ENCODE results near the gene OSGIN1. TPM values are rescaled to one million over a fixed set of nuclear protein-coding genes. Genes with fewer than 3 reads are reported as not detected.

The OSGIN1 gene
- total and polyA plus RNA-seq, 5 experiments from 2014 or later, result 0.26 to 2.2 (median 2.0) TPM; not detected in 2

DNA sequence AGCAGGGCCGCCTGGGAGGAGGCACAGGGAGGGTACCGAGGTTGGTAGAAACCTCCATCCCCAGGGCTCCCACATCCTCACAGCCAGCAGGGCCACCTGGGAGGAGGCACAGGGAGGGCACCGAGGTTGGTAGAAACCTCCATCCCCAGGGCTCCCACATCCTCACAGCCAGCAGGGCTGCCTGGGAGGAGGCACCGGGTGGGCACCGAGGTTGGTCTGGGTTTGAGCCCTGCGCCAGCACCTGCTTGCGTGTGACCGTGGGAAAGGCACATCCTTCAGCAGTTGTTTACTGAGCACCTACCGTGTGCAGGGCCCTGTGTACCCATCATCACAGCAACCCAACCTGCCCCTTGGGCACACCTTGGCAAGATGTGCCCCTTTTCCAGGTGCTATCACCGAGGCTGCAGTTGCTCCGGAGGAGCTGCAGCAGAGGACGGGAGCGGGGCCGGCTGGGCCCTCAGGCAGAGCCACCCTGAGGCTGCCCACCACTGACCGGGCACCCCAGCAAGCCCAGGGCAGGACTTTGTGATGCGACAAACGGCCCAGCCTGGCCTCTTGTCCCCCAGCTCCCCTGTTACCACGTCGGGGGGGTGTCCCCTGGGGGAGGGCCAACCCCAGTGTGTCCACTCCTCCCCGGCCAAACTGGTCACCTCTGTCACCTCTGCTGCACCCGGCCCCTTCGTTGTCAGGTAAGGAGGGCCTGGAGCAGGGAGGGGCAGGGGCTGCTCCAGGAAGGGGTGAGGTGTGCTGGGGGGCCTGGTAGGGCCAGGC lies 22.1 kb upstream of the OSGIN1 start:
- peaks cover 0 to 2% (median 0%) of the 10 kb centered on the region in 3 donors for H3K36me3 Mint-ChIP-seq
- no peak overlapping the region for H3K4me3 Mint-ChIP-seq
- peaks cover 0 to 4% (median 1%) of the 10 kb centered on the region in 4 donors for H3K4me1 Mint-ChIP-seq
- POLR2A ChIA-PET, result no interaction called here
- DNase-seq, result no peak
- ATAC-seq, result no peak
- no peaks in the 10 kb centered on the region for H3K9me3 Mint-ChIP-seq
- H3K27ac Mint-ChIP-seq, result no peak overlapping the region
- H3K27me3 Mint-ChIP-seq, result no peaks in the 10 kb centered on the region

DNA sequence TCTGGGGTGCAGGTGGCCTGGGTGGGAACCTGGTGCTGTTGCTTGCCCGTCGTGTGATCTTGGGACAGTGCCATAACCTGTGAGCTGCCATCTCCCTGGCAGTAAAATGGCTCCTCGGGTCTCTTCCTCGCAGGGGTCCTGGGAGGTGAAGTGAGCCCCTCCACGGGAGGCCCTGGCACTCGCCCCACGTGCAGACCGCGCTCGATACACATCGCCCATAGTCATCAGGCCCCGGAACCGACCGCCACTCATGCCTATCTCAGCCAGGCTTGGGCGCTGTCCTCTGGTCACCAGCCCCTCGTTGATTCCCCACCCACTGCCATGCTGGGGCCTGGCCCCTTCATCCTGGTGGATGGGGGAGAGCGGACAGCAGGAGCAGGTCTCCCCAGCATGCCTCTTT lies 21.5 kb upstream of the OSGIN1 start:
- ATAC-seq, result no peak

DNA sequence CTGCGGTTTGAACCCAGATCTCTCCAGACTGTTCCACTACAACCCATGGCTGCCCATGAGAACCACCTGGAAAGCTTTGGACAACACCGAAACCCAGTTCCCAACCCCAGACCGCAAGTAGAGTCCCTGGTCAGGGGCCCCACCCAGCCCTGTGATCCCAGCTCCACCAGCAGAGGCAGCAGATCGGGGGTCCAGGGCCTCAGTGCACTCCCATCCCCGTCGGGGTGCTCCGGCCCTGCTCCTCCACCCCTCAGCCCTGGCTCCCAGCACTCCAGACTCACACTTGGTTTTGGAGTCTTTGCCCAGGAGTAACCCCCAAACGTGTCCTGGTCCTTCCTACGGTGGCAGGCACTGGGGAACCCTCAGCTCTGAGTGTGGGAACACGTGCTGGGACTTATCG lies 20.7 kb upstream of the OSGIN1 start:
- H3K36me3 Mint-ChIP-seq, result peaks cover 0 to 2% (median 0%) of the 10 kb centered on the region in 3 donors
- peaks cover 0 to 4% (median 0%) of the 10 kb centered on the region in 4 donors for H3K4me1 Mint-ChIP-seq
- POLR2A ChIA-PET, result no interaction called here
- no peaks in the 10 kb centered on the region for H3K9me3 Mint-ChIP-seq
- no peak overlapping the region for H3K4me3 Mint-ChIP-seq
- ATAC-seq (no peak), DNase-seq (no peak)
- no peaks in the 10 kb centered on the region for H3K27me3 Mint-ChIP-seq
- no peak overlapping the region for H3K27ac Mint-ChIP-seq

More for the DNA sequence above, 21.5 kb upstream of the OSGIN1 start:
- POLR2A ChIA-PET, result no interaction called here
- no peaks in the 10 kb centered on the region for H3K27me3 Mint-ChIP-seq
- no peak overlapping the region for H3K27ac Mint-ChIP-seq
- H3K9me3 Mint-ChIP-seq, result no peaks in the 10 kb centered on the region
- no peak overlapping the region for H3K4me3 Mint-ChIP-seq
- peaks cover 0 to 2% (median under 1%) of the 10 kb centered on the region in 4 donors for H3K4me1 Mint-ChIP-seq
- no peak for DNase-seq
- peaks cover 0 to 2% (median 0%) of the 10 kb centered on the region in 3 donors for H3K36me3 Mint-ChIP-seq

DNA sequence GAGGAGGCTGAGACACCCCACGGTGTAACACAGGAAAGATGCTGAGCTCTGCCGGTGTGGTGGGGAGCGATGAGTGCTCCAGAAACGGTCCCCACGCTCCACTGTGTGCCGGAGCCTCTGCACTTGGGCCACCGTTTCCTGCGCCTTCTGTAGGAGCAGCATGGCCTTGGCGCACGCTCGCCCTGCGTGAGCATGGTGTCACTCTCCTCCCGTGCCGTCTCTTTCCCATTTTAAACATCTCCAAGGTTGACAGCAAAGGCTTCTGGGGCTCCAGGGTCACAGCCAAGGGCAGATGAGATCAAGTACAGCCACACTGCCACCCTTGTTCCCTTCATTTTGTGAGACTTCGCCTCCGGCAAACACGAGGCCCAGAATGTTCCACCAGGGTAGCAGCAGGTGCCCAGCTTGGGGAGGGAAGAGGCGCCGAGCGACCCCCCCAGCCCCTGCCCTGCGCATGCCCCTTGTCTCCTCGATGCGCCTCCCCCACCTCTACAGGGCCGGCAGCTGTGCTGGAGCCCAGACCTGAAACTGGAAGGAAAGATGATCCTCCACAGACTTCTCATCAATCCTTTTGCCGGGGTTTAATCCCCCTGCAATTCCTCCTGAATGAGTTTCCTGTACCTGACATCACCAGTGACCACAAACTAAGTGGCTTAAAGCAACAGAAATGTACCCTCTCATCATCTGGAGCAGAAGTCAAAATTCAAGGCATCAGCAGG lies 19.9 kb upstream of the OSGIN1 start:
- no peak overlapping the region for H3K4me3 Mint-ChIP-seq
- H3K4me1 Mint-ChIP-seq, result peaks cover 0 to 4% (median 0%) of the 10 kb centered on the region in 4 donors
- no peak for ATAC-seq
- POLR2A ChIA-PET, result no interaction called here
- H3K27me3 Mint-ChIP-seq, result no peaks in the 10 kb centered on the region
- H3K9me3 Mint-ChIP-seq, result no peaks in the 10 kb centered on the region
- no peak overlapping the region for H3K27ac Mint-ChIP-seq
- no peak for DNase-seq
- peaks cover 0 to 2% (median 0%) of the 10 kb centered on the region in 3 donors for H3K36me3 Mint-ChIP-seq

DNA sequence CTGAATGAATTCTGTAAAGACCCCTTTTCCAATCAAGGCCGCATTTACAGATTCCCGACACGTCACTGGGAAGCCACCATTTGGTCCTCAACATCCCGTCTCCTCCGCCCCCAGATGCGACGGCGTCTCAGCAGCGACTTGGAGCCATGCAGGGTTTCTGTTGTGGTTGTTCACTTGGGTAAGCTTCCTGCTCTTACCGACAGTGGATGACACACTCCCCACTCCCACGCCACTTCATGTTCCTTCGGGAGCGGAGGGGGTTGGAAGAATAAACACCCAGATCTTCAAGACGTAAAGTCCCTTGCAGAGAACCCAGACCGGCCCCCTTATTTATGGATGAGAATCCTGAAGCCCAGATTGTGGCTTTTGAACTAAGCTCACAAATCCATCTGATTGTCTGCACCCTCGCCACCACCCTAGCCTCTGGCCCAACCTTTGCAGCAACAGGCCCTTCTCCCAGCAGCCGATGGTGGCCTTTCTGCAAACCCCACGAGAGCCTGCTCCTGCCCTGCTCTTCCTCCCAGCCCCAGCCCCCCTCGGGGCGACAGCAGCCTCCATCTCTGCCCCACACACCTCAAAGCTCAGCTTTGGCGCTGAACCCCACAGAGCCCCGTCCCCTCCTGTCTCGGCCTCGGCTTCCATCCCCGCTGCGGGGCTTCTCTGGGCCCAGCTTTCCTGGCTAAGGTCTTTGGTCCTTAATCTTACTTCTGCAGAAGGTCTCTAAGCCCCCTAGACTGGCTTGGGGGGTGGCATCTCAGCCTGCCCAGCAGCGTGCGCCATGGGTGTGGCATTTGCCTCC lies 19.0 kb upstream of the OSGIN1 start:
- ATAC-seq, result no peak
- Mint-ChIP-seq H3K36me3 (peaks cover 0 to 2% (median 0%) of the 10 kb centered on the region in 3 donors), H3K9me3 (no peaks in the 10 kb centered on the region), H3K27me3 (peaks cover 0 to 2% (median 0%) of the 10 kb centered on the region in 5 donors), H3K4me3 (no peak overlapping the region), H3K27ac (peak overlapping the region in 3 of 10 donors; percentile 34 to 68 (median 48)), H3K4me1 (peaks cover 0 to 4% (median under 1%) of the 10 kb centered on the region in 4 donors)
- POLR2A ChIA-PET, result no interaction called here
- DNase-seq, result no peak

DNA sequence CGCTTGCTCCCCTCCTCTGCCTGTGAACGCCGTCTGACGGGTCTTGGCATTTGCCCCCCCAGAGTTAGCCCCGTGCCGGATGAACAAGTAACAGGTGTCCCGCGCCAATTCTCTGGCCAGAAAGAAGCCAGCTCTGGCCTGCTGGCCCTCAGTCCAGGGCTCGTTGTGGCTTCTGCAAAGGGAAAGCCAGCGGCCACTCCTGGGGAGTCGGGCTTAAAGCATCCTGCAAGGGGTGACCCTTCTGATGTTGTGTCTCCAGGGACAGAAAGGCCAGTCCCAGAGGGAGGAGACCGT lies 18.4 kb upstream of the OSGIN1 start:
- peaks cover 0 to 9% (median 5%) of the 10 kb centered on the region in 4 donors for H3K4me1 Mint-ChIP-seq
- DNase-seq (no peak), ATAC-seq (no peak)
- peaks cover 0 to 2% (median 0%) of the 10 kb centered on the region in 3 donors for H3K36me3 Mint-ChIP-seq
- H3K27ac Mint-ChIP-seq, result peak overlapping the region in 1 of 10 donors; percentile 68
- H3K4me3 Mint-ChIP-seq, result no peak overlapping the region
- peaks cover 0 to 2% (median 0%) of the 10 kb centered on the region in 5 donors for H3K27me3 Mint-ChIP-seq
- POLR2A ChIA-PET, result no interaction called here
- H3K9me3 Mint-ChIP-seq, result no peaks in the 10 kb centered on the region

DNA sequence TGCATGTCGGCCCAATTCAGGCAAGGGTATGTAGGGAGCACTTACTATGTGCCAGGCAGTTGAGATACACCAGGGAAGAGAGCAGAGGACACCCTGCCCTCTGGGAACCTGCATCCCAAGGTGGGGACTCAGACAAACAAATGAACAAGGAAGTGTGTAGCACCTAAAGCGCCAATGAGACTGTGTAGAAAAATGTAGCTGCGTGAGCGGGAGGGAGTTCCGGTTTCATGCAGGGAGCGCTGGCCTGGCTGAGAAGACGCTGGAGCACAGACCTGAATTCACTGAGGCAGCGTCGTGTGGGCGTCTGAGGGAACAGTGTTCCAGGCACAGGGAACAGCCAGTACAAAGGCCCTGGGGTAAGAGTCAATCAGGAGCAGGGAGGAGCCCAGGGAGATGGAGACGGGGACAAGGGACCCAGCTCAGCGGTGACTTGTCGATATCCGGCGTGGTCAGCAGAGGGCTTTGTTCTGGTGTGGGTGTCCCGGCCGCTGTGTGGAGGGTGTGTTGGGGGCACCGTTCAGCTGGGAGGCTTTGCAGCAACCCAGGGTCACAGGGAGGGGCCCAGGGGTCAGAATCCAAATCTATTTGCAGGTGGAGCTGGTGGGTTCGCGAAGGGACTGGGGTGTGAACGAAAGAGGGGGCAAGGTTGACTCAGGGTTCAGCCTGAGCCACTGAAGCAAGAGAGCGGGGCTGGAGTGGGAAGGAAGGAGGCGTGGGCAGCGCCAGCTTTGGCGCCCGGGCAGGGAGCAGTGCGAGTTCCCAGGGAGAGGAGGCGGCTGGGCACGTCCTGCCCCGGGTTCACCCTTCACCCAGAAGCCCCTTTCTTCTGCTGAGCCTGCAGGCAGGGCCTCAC lies 17.8 kb upstream of the OSGIN1 start:
- no peak for ATAC-seq
- Mint-ChIP-seq H3K36me3 (peaks cover 0 to 2% (median 0%) of the 10 kb centered on the region in 3 donors), H3K9me3 (no peaks in the 10 kb centered on the region), H3K4me3 (no peak overlapping the region), H3K27ac (peak overlapping the region in 2 of 10 donors; percentile 29 to 68), H3K4me1 (peaks cover 0 to 9% (median 5%) of the 10 kb centered on the region in 4 donors), H3K27me3 (peaks cover 0 to 2% (median 0%) of the 10 kb centered on the region in 5 donors)
- POLR2A ChIA-PET, result no interaction called here
- no peak for DNase-seq

DNA sequence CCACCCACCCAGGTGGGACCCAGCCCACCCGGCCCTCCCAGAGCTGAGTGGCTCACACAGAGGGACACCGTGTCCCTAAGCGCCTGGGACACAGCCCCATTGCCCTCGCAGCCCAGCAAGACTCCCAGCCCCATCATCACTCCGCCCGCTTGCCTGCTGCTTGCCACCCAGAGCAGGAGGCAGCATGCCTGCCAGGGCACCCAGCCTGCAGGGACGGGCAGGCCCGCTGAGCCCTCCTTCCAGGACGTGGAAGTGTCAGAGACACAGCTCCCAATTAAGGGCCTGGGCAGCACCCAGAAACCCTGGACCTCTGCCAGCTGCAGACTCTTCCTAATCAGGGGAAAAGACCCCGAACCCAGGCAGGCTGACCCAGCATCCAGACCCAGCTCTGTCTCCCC lies 17.2 kb upstream of the OSGIN1 start:
- peaks cover 0 to 10% (median 5%) of the 10 kb centered on the region in 4 donors for H3K4me1 Mint-ChIP-seq
- DNase-seq, result no peak
- H3K27ac Mint-ChIP-seq, result no peak overlapping the region
- POLR2A ChIA-PET, result no interaction called here
- peaks cover 0 to 2% (median 0%) of the 10 kb centered on the region in 5 donors for H3K27me3 Mint-ChIP-seq
- H3K4me3 Mint-ChIP-seq, result no peak overlapping the region
- ATAC-seq, result no peak
- H3K9me3 Mint-ChIP-seq, result no peaks in the 10 kb centered on the region
- H3K36me3 Mint-ChIP-seq, result peaks cover 0 to 2% (median 0%) of the 10 kb centered on the region in 3 donors

DNA sequence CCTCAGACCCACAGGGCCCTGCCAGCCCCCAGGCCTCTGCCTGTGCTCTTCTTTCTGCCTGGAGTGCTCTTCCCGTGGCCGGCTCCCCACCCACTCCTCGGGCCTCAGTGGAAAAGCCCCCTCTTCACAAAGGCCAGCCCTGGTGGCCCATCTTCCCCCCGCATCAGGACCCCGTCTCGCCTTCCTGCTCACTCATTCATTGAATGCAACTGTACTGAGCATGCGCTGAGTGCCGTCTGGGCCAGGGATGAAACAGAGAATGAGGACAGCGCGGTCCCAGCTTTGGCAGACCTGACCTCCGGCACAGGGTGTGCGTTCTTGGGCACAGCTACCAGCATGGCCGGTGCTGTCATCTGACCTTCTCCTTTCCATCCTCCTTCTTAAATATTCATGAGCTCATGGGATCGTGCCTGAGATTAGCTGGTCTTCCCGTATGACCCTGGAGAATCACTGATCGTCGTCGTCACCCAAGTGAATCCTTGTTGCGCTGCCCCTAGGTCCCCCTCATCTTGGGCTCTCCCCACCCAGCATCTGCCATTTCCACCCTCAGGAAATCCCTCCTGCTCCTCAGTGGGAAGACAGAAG lies 16.4 kb upstream of the OSGIN1 start:
- Mint-ChIP-seq H3K36me3 (peaks cover 0 to 2% (median 0%) of the 10 kb centered on the region in 3 donors), H3K4me3 (no peak overlapping the region), H3K27ac (peak overlapping the region in 2 of 10 donors; percentile 73 to 85), H3K27me3 (peaks cover 0 to 2% (median 0%) of the 10 kb centered on the region in 5 donors), H3K9me3 (no peaks in the 10 kb centered on the region), H3K4me1 (peaks cover 0 to 13% (median 5%) of the 10 kb centered on the region in 4 donors)
- no peak for ATAC-seq
- no peak for DNase-seq
- POLR2A ChIA-PET, result no interaction called here

DNA sequence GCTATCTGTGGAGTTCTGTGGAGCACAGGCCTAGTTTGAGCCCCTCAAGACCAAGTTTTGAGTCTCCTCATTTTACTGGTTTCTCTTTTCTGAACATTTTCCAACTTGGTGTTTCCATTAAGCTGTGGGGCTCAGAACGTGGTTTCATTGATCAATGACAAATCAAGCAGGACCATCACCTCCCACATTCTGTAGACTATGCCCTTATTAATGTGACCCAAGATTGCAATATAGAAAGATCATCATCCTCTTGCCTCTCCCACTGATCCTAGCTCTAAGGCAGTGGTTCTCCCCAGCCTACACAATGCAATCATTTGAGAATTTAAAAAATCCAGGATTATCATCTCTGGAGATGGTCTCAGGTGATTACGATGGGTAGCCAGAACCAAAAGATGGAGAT lies 15.8 kb upstream of the OSGIN1 start:
- Mint-ChIP-seq H3K4me3 (no peak overlapping the region), H3K27me3 (peaks cover 0 to 2% (median 0%) of the 10 kb centered on the region in 5 donors), H3K27ac (peak overlapping the region in 1 of 10 donors; percentile 85), H3K4me1 (peaks cover 0 to 13% (median 5%) of the 10 kb centered on the region in 4 donors), H3K36me3 (peaks cover 0 to 2% (median 0%) of the 10 kb centered on the region in 3 donors), H3K9me3 (no peaks in the 10 kb centered on the region)
- POLR2A ChIA-PET, result interaction anchor here (0.6 kb wide), 1 partner anchor 48 kb away, joined by 4 read pairs; no protein-coding TSS in a partner anchor
- no peak for DNase-seq
- no peak for ATAC-seq

DNA sequence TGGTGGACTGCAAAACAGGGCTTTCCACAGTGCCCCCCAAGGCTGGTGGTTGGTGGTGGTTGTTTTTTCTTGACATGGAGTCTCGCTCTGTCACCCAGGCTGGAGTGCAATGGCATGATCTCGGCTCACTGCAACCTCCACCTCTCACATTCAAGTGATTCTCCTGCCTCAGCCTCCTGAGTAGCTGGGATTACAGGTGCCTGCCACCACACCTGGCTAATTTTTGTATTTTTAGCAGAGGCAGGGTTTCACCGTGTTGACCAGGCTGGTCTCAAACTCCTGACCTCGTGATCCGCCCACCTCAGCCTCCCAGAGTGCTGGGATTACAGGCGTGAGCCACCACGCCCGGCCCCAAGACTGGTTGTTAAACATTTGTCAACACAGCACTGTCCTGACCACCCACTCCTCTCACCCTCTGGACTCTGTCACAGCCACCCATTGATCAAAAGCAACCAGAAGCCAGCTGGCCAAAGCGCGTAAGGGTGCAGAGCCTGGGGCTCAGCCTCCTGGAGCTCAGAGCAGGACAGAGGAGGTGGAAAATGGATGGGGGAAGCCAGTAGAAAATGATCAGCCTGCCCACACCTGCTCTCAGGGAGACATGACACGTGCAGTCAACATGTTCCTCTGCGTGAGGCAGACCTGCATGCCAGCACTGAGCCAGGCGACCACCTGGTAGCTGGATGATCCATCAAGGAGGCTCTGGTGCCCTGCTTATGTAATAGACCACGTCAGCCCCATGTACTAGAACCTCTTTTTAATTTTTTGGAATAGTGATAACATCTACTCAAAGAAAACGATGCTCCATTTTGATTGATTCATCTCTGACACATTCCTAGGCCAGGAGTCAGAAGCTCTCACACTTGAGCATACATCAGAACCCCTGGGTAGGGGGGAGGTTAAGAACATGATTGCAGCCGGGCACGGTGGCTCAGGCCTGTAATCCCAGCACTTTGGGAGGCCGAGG lies 14.8 kb upstream of the OSGIN1 start:
- H3K27me3 Mint-ChIP-seq, result peaks cover 0 to 2% (median 0%) of the 10 kb centered on the region in 5 donors
- H3K4me3 Mint-ChIP-seq, result no peak overlapping the region
- no peaks in the 10 kb centered on the region for H3K9me3 Mint-ChIP-seq
- POLR2A ChIA-PET, result interaction anchor here (0.6 kb wide), 1 partner anchor 47 kb away, joined by 4 read pairs; no protein-coding TSS in a partner anchor
- ATAC-seq (no peak), DNase-seq (no peak)
- no peak overlapping the region for H3K27ac Mint-ChIP-seq
- peaks cover 0 to 13% (median 5%) of the 10 kb centered on the region in 4 donors for H3K4me1 Mint-ChIP-seq
- peaks cover 0 to 2% (median 0%) of the 10 kb centered on the region in 3 donors for H3K36me3 Mint-ChIP-seq

Measured in naive thymus-derived CD8-positive, alpha-beta T cell (primary cell).